Suppressor macrophage treated with lipopolysaccharide for 1 hour (primary cell): ENCODE data around the gene MDFIC.
"Not testable (repeated sequence)": the region's sequence is repeated elsewhere in the genome, so short reads cannot be mapped to it uniquely, and the experiment has no call there.

Source experiments
- DNase-seq, 3 donors: peaks; one replicate each; pipeline ENCODE4 v3.0.0-alpha.2; 2020 to 2022

The MDFIC gene, protein sequence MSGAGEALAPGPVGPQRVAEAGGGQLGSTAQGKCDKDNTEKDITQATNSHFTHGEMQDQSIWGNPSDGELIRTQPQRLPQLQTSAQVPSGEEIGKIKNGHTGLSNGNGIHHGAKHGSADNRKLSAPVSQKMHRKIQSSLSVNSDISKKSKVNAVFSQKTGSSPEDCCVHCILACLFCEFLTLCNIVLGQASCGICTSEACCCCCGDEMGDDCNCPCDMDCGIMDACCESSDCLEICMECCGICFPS

GRCh38 chr7:114922026-114922651, at the start of gene MDFIC:
Gene MDFIC (plus strand): TSS chr7:114922094. CDS start chr7:114923034, 940 bp downstream.
- DNase-seq: peak; percentile 71 to 88 (median 83)

- no peak for DNase-seq
These were observed 47.7 kb upstream of the MDFIC start for GRCh38 chr7:114874170-114874569.

DNA sequence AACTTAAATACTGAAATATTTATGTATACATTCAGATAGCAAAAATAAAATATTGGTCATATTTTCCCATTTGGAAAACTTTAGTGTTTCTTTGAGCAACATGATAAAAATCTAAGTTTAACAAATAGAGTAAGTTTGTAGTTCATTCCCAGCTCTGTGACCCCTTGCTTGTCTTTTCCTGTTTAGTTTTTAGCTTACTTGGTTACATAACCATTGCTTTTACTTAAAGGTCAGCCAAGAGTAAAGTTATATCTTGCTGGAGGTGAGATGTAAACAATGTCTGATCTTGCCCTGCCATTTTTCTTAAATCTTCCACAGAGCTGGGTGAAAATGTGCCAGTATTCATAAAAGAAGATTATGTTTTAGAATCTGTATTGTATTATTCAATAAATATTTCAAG, 46.7 kb upstream of the MDFIC start:
- DNase-seq: no peak

GRCh38 chr7:114879554-114879953, 42.3 kb upstream of the MDFIC start:
- DNase-seq: no peak

GRCh38 chr7:114885836-114886235, 36.1 kb upstream of the MDFIC start:
- no peak for DNase-seq

GRCh38 chr7:114886241-114886640, 35.7 kb upstream of the MDFIC start:
- DNase-seq: no peak

DNA sequence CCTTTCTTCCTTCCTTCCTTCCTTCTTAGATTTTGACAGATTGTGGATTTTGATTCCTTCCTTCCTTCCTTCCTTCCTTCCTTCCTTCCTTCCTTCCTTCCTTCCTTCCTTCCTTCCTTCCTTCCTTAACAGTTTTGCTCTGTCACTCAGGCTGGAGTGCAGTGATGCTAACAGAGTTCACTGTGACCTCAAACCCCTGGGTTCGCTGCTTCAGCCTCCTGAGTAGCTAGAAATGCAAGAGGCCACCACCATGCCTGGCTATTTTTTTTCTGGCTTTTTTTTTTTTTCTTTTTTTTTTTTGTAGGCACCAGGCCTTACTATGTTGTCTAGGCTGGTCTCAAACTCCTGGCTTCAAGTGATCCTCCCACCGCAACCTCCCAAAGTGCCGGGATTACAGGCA, 32.8 kb upstream of the MDFIC start:
- not testable (repeated sequence) for DNase-seq

GRCh38 chr7:114889646-114890285, 32.1 kb upstream of the MDFIC start:
- DNase-seq: peak; percentile 71 to 90 (median 89)

DNA sequence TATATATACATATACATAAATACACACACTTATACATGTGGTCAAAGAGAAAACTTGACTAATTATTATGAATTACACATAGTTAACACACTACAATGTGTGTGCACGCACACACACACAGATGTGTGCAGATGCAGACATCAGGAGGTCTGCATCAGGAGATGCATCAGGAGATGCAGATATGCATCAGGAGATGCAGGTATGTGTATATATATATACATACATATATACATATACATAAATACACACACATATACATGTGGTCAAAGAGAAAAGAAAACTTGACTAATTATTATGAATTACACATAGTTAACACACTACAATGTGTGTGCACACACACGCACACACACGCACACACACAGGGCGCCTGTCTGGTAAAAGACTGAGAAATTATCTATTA, 31.3 kb upstream of the MDFIC start:
- no peak for DNase-seq

DNA sequence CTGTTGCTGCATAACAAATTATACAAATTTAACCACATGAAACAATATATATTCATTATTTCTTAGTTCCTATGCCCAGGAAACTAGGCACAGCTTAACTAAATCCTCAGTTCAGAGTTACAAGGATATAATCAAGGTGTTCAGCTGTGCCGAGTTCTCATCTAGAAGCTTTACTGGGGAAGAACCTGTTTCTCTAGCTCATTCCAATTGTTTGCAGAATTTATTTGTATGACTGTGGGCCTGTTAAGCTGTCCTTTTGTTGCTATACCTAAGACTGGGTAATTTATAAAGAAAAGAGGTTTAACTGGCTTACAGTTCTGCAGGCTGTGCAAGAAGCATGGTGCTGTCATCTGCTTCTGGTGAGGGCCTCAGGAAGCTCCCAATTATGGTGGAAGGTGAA, 21.8 kb upstream of the MDFIC start:
- DNase-seq: no peak

GRCh38 chr7:114901771-114902170, 20.1 kb upstream of the MDFIC start:
- no peak for DNase-seq

DNA sequence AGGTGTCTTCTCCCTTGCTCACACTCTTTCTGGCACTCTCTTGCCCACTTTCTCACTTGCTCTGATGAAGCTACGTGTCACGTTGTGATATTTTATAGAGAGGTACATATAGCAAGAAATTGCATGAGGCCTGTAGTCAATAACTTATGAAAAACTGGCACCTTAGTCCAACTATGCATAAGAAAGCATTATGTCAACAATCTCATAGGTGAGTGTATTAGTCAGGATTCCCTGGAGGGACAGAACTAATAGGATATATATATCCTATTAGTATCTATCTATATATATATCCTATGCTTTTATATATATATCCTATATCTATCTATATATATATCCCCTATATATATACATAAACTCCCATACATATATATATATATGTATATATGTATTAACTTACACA, 18.8 kb upstream of the MDFIC start:
- no peak for DNase-seq

- no peak for DNase-seq
These were observed 11.1 kb upstream of the MDFIC start for GRCh38 chr7:114910787-114911186.

- DNase-seq: no peak
These were observed 10.5 kb upstream of the MDFIC start for GRCh38 chr7:114911411-114911810.

DNA sequence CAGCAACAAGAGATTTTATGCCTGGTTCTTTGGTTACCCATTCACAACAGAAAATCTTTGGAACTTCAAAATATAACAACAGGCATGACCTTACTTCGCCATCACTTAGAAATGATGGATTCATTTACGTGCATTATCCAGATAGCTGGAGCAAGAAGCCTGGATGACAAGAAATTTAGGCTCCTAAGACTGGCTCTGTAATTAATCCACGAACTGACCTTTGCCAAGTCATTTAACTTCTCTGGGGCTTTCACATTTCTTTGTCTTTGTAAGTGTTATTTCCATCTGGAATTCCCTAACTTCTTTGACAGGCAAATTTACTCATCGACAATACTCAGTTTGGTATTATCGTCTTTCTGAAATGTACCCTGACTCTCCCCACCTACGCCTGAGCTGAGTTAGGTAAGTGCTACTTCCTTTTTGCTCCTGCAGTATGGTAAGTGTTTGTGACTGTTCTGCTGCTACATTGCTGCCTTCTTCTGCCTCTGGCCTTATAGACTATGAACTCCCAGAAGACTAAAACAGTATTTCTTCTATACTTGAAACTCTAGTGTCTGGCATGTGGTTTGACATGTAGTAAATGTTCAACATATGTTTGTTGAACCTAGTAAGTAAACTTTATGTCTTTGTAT, 5.5 kb upstream of the MDFIC start:
- peak; percentile 78 to 91 (median 82) for DNase-seq

- DNase-seq: peak; percentile 22 to 55 (median 43)
These were observed 4.6 kb upstream of the MDFIC start for GRCh38 chr7:114917211-114917839.

DNA sequence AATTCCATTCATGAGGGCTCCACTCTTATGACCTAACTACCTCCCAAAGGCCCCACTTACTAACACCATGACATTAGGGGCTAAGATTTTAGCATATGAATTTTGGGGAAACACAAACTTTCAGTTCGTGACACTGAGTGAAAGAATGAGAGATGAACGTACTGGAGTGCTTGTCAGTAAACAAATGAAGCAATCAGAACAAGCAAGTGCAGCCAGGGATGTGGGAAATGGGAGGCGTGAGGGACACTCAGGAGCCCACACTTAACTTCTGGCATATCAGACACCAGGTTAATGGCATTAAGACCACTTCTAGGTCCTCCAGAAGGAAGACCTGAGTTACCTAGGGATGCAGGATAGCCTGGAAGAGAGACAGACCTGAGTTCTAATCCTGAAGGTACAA, 2.3 kb upstream of the MDFIC start:
- no peak for DNase-seq

GRCh38 chr7:114921631-114922025, 266 bp upstream of the MDFIC start:
- no peak for DNase-seq

GRCh38 chr7:114922652-114923402, 933 bp downstream of the MDFIC start:
- DNase-seq: peak; percentile 66 to 75 (median 70)

DNA sequence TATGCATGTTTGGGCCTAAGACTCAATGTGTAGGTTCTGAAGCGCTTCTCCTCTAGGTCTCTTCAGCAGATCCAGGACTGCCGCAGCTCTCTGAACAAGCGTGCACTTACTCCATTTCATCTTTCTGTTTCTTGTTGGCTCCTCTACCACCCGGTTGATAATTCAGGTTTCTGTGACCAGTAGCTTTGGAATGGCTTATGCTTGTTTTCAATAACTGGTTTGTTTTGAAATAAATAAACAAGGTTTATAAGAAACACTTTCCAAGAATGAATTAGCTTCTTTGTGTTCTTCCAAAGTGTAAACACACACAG, 1.5 kb downstream of the MDFIC start:
- no peak for DNase-seq

GRCh38 chr7:114924038-114924712, 2.3 kb downstream of the MDFIC start:
- peak in 1 of 3 donors; percentile 46 for DNase-seq

GRCh38 chr7:114925434-114925833, 3.5 kb downstream of the MDFIC start:
- peak; percentile 35 to 52 (median 46) for DNase-seq
